A172 (cell line): ENCODE results near the gene GMNN. TPM values are rescaled to one million over a fixed set of nuclear protein-coding genes. Genes with fewer than 3 reads are reported as not detected.

ENCODE experiments used
- DNase-seq: peaks from one replicate; pipeline ENCODE4 v3.0.0-alpha.2; 2015; ENCODE audit warnings: low spot score
- total RNA-seq: library from RNA; depleted of rRNA; stranded (reverse); fragments of >200 nt; shearing (Covaris generic); gene quantifications from 2 replicates; pipeline ENCODE4 v1.2.3, GENCODE V29; 2014; rRNA removed

GMNN gene
- total RNA-seq, 1 experiment from 2014 or later, result 65.9 TPM

- no peak for DNase-seq
Measured at GRCh38 chr6:24807584-24807983, 32.8 kb downstream of the GMNN start.

DNA sequence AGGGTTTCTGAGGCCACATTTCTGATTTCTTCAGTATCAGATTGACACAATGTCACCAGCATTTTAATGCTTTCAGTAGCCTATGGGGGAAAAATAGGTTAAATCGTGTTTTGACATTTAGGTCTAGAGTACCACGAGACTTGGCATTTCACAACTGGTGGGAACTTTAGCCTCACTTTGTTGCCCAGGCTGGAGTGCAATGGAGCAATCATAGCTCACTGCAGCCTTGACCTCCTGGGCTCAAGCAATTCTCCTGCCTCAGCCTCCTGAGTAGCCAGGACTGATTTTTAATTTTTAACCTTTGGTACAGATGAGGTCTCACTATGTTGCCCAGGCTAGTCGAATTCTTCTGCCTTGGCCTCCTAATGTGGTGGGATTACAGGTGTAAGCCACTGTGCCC lies 35.0 kb downstream of the GMNN start:
- DNase-seq, result no peak

- DNase-seq, result no peak
Measured at GRCh38 chr6:24818346-24818745, 43.6 kb downstream of the GMNN start.

GRCh38 chr6:24821860-24822444 lies 47.2 kb downstream of the GMNN start:
- DNase-seq, result no peak

GRCh38 chr6:24822696-24823095 lies 48.0 kb downstream of the GMNN start:
- DNase-seq, result peak; percentile 19

DNA sequence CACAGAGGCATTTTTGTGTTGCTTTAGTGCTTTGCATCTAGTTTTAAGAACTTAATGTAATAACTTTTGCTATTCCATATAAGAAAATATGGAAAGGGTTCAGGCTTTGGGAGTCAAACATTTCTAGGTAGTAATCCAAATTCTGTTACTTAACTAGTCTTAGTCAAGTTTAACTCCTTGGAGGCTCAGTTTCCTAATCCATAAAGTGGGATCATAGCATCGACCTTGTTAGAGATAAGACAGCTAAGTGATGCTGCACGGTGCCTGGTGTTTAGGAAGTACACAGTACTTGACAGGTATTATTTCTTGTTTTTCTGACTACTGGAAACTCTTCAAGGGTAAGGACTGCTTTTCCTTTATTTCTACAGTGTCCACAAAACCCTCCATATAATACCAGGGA lies 48.4 kb downstream of the GMNN start:
- DNase-seq, result no peak

- DNase-seq, result no peak
Measured at GRCh38 chr6:24824142-24824938, 49.6 kb downstream of the GMNN start.

DNA sequence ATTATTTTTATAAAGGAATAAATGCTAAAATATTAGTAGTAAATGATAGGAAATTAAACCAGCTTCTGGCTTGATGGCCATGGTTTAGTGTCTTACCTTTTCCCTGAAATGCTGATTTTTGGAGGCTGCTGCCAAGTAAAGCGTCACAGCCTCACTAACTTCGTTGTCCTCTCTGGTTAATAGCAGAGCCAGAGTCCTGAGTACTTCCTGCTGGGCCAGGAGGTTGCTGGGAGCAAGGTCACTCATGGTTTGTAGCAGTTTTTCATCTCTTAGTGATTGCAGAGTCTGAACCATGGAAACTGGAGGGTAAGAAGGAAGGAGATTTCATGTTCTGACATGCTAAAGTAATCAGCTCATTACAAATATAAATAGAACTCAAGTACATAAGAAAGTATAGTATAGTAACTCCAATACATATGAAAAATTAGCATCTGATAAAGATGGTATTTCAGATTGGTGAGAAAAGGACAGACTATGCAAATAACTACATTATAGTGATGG lies 50.4 kb downstream of the GMNN start:
- no peak for DNase-seq

GRCh38 chr6:24827162-24827561 lies 52.4 kb downstream of the GMNN start:
- no peak for DNase-seq

DNA sequence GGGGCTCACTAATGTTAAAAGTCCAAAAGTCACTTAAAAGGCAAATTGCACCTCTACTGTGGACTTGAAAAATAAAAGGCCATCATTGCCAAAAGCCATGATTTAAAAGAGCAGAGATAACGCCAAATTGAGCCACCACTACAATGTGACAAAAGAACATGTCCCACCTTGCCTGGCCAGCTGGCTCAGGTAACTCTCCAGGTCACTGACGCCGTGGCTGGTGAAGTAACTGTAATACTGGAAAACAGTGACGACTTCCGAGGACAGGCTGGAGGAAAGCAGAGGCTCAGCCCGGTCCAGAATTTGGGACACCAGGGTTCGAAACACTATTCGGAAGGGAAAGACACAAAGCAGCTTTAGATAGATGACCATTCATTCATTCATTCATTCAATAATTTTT lies 53.2 kb downstream of the GMNN start:
- DNase-seq, result no peak

- DNase-seq, result no peak
Measured at GRCh38 chr6:24829657-24830056, 54.9 kb downstream of the GMNN start.

DNA sequence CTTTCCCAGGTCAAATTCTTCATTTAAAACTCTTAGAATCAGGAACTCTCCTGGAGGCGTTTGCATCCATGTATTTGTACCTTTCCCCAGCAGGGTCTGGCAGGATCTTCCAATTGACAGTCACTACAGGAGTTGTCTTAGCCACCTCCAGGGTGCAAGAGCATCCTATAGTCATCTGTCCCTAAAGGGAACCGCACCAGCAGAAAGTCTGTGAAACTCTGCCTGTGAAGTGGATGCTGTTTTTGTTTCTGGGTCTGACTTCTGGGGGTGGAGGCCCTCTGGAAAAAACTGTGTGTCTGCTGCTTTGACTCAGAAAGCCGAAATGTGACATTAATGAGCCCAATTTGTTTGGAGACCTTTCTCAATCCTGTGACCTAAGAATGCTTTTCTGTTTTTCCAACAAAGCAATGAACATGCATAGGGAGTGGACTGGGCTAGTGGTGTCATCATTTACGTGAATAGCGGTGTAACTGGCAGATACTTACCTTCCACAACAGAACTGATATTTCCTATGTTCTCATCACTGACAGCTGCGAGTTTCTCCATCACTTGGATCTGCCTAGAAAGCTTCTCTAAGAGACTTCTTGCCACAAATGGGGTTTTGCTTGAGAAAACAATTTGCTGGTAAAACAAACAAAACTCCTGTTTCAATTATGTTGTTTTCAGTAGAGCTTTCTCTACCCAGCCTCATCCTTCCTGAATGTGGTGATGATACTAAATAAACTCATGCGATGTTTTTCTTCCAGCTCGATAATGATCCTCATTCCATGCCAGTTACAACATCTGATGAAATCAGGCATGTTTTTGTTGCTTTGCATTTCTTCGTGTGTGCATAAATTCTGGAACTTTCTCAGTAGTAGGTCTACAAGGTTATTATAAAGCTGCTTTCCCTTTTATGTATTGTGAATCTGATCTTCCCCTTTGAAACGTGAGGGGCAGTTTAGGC lies 57.3 kb downstream of the GMNN start:
- no peak for DNase-seq

DNA sequence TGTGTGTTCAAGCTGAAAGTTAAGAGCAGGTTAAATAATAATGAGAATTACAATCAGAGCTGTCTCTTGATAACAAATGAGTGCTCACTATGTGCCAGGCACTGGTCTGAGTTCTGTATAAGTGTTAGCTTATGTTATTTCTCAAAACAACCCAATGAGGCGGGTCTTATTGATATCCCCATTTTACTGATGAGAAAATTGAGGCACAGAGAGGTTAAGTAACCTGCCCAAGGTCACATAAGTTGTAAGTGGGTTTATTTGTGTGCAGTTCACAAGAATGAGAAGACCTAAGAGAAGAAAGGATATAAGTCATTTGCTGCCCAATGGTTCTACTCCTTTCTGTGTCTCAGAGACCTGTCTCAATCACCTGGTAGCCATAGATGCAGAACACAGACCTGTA lies 58.1 kb downstream of the GMNN start:
- DNase-seq, result no peak

GRCh38 chr6:24833711-24834386 lies 59.1 kb downstream of the GMNN start:
- no peak for DNase-seq

Other genes starting within 250 kb of the GMNN start
- gene KIAA0319, start 128.7 kb upstream of the GMNN start, total RNA-seq, result 0.71 and 2.0 TPM in 2 replicates
- gene TDP2, start 108.0 kb upstream of the GMNN start, total RNA-seq, result 32.8 and 35.7 TPM in 2 replicates
- gene ACOT13, start 107.9 kb upstream of the GMNN start, total RNA-seq, result 10.2 and 15.0 TPM in 2 replicates
- gene C6orf62, start 55.8 kb upstream of the GMNN start, total RNA-seq, result 96.7 and 132 TPM in 2 replicates
- gene ARMH2, start 24.0 kb downstream of the GMNN start, total RNA-seq, result not detected in 2 replicates
- gene RIPOR2, start 161.0 kb downstream of the GMNN start, total RNA-seq, result 0.53 TPM in 1 of 2 replicates, not detected in the other